Measurements from ENCODE around the gene EPB41L4B.
"Not testable (repeated sequence)": the region's sequence is repeated elsewhere in the genome, so short reads cannot be mapped to it uniquely, and the experiment has no call there.

EPB41L4B gene

GRCh38 chr9:109320742-109321448, at the start of gene EPB41L4B:
EPB41L4B (minus strand) TSS chr9:109321059; CDS start chr9:109320446, 613 bp downstream.
- peak in 1 of 2 experiments; percentile 25 for DNase-seq (ENCODE audit: low read depth in 2 of 2)

- DNase-seq (ENCODE audit: low read depth in 2 of 2) = no peak
Observed at GRCh38 chr9:109369285-109369684, 48.4 kb upstream of the EPB41L4B start.

GRCh38 chr9:109360771-109361170, 39.9 kb upstream of the EPB41L4B start:
- no peak for DNase-seq (ENCODE audit: low read depth in 2 of 2)

GRCh38 chr9:109358968-109359603, 38.2 kb upstream of the EPB41L4B start:
- DNase-seq (ENCODE audit: low read depth in 2 of 2) = not testable (repeated sequence)

- DNase-seq (ENCODE audit: low read depth in 2 of 2) = no peak
Observed at GRCh38 chr9:109355564-109356297, 34.9 kb upstream of the EPB41L4B start.

GRCh38 chr9:109354190-109354589, 33.3 kb upstream of the EPB41L4B start:
- no peak for DNase-seq (ENCODE audit: low read depth in 2 of 2)

- DNase-seq (ENCODE audit: low read depth in 2 of 2) = no peak
Observed at GRCh38 chr9:109351032-109351431, 30.2 kb upstream of the EPB41L4B start.

- peak; percentile 92 to 94 for DNase-seq (ENCODE audit: low read depth in 2 of 2)
Observed at GRCh38 chr9:109349421-109349846, 28.6 kb upstream of the EPB41L4B start.

GRCh38 chr9:109346904-109347303, 26.0 kb upstream of the EPB41L4B start:
- no peak for DNase-seq (ENCODE audit: low read depth in 2 of 2)

GRCh38 chr9:109344866-109345265, 24.0 kb upstream of the EPB41L4B start:
- no peak for DNase-seq (ENCODE audit: low read depth in 2 of 2)

- no peak for DNase-seq (ENCODE audit: low read depth in 2 of 2)
Observed at GRCh38 chr9:109342878-109343277, 22.0 kb upstream of the EPB41L4B start.

- no peak for DNase-seq (ENCODE audit: low read depth in 2 of 2)
Observed at GRCh38 chr9:109341561-109341960, 20.7 kb upstream of the EPB41L4B start.

- DNase-seq (ENCODE audit: low read depth in 2 of 2) = not testable (repeated sequence)
Observed at GRCh38 chr9:109340979-109341378, 20.1 kb upstream of the EPB41L4B start.

- no peak for DNase-seq (ENCODE audit: low read depth in 2 of 2)
Observed at GRCh38 chr9:109336409-109336808, 15.6 kb upstream of the EPB41L4B start.

GRCh38 chr9:109335929-109336328, 15.1 kb upstream of the EPB41L4B start:
- DNase-seq (ENCODE audit: low read depth in 2 of 2) = no peak

- DNase-seq (ENCODE audit: low read depth in 2 of 2) = no peak
Observed at GRCh38 chr9:109335121-109335520, 14.3 kb upstream of the EPB41L4B start.

GRCh38 chr9:109331353-109331752, 10.5 kb upstream of the EPB41L4B start:
- DNase-seq (ENCODE audit: low read depth in 2 of 2) = no peak

GRCh38 chr9:109329638-109330258, 8.9 kb upstream of the EPB41L4B start:
- no peak for DNase-seq (ENCODE audit: low read depth in 2 of 2)

- DNase-seq (ENCODE audit: low read depth in 2 of 2) = no peak
Observed at GRCh38 chr9:109328978-109329637, 8.2 kb upstream of the EPB41L4B start.

- DNase-seq (ENCODE audit: low read depth in 2 of 2) = no peak
Observed at GRCh38 chr9:109325089-109325488, 4.2 kb upstream of the EPB41L4B start.

- no peak for DNase-seq (ENCODE audit: low read depth in 2 of 2)
Observed at GRCh38 chr9:109323771-109324170, 2.9 kb upstream of the EPB41L4B start.

- no peak for DNase-seq (ENCODE audit: low read depth in 2 of 2)
Observed at GRCh38 chr9:109321727-109322126, 868 bp upstream of the EPB41L4B start.

Measured in fibroblast of skin of left biceps (primary cell).